GM19463 (cell line): Measurements from ENCODE around the gene CERK.

ENCODE experiments used
- ATAC-seq: cut with Tn5 transposase; IDR thresholded peaks from one replicate; pipeline ENCODE4 v1.9.1; 2021; ENCODE audit warnings: mild to moderate bottlenecking, moderate library complexity; ENCODE audit not compliant: unreplicated experiment

Gene CERK

DNA sequence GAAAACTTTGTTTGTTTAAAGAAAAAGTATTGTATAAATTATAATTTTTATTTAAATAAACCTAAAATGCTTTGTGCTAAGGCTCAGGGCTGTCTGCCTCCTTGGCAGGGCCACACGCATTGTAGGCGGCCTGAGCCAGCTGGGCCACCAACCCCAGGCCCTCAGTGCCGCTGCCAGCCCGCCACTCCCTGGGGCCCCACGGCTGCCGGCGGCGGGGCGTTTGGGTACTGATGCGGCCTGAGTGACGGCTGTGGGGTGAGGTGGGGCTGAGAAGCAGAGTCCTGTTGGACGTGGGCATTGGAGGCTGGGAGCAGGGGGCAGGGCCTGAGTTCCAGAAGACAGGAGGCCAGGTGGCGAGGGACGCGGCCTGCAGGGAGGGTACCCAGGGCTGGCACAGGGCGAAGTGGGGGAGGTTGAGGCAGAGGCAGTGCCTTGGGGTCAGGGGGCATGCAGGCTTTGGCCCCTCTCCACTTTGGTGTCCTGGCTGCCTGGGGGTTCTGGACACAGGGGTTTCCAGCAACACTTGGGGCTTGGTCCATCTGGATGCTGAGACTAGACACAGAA lies 58.3 kb downstream of the CERK start:
- ATAC-seq, result no peak

DNA sequence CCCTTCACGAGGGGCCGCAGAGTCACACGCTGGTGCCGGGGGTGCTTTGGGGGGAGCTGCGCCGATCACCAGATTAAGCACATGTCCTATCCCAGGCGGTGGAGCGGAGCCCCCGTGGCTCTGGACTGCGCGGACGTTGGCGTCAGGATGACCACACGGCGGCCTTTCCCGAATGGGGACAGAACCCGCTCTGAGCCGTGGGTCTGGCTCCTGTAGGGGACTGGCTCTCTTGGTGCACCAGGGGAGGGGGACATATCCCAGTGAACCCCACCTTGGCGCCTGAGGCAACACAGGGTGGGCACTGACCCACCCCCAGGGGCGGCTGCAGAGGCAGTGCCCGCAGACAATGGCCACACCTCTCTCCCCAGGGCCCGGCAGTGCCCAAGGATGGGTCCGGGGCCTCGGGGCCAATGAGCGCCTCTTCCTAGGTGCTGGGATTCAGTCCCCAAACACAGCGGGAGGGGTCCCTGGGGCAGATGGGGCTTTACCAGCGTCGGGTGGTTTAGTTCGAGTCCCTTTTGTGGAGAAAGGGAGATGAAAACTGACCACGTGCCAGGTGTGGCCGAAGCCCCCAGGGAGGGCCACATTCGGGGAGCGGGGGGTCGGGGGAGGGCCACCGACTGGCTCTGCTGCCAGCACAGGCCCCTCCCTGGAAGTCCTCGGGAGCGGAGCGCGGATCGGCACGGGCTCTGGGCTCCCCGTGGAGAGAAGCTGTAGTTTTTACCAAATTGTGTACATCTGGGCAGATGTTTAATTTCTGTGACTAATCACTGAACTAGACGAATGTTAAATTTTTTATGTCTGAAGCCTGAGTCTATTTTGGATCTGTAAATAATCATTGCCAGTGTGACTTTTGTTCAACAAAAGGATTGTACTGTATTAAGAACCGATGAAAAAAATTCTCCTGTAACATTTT lies 59.0 kb downstream of the CERK start:
- no peak for ATAC-seq

DNA sequence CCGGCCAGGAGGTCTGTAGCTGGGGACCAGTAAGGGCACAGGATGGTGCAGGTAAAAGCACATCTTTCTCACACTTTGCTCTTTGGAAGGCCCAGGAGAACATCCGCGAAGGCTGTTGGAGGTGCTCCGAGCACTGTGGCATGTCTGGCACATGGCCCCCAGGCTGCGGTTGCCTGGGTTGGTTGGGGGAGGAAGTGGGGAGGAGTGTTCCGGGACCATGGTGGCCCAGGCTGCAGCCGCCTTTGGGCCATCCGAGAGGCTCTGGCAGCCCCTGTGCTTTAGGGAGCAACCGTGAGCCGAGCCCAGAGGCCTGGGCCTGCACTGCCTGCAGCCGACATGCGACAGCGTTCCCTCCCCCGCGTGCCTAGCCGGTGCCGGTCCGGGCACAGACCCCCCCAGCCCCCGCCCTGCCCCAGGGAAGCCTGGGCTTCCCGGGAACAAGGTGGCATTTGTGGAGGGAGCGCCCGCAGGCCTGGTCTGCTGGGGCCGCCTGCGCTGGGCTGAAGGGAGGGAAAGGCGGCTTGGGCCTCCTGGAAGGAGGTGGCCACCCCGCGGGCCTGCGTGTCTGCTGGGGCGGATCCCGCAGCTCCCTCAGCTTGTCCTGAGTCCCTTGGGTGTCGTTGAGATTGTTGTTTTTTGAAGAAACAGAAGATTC lies 59.9 kb downstream of the CERK start:
- ATAC-seq, result no peak

DNA sequence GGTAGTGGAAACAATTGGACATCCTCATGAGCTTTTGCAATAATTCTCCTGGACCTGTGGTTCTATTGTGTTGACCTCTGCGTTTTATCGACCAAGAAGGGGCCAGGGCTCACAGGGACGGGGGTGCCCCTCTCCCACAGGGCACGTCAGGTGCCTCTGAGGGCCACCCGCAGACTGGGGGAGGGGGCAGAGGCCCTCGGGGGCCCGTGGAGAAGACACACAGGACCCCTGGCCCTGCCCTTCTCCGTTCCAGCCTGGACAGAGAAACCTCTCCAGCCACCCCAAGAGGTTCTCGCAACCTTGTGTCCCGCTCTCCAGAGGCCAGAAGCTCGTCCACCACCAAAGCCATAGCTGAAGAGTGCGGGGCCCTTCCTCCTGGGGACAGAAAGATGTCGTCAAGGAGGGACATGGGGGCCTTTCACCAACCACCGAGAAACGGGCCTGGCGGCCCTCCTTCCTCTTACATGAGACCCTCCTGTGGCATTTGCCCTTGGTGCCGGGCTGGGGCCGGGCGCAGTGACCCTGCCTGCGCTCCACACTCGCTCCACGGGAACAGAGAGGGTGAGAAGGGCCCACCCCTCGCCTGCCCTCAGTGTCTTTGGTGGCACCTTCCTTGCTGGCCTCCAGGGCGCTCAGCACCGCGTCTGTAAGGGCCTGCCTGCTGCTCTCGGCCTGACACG lies 60.6 kb downstream of the CERK start:
- no peak for ATAC-seq

DNA sequence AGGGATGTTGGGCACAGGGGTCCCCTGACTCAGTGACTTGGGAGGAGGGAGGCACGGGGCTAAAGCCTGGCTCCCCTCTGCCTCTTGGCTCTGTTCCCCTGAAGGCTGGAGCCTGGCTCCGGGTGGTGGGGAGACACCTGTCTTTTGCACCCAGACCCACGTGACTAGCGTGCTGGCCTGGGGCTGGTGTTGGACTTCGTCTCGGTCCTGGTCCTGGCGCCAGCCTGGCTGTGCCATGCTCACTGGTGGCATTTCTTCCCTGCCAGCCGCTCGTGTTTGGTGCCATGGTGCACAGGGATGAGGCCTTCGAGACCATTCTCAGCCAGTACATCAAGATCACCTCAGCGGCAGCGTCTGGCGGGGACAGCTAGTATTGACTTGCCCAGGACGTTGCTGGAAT lies 61.2 kb downstream of the CERK start:
- ATAC-seq, result no peak

DNA sequence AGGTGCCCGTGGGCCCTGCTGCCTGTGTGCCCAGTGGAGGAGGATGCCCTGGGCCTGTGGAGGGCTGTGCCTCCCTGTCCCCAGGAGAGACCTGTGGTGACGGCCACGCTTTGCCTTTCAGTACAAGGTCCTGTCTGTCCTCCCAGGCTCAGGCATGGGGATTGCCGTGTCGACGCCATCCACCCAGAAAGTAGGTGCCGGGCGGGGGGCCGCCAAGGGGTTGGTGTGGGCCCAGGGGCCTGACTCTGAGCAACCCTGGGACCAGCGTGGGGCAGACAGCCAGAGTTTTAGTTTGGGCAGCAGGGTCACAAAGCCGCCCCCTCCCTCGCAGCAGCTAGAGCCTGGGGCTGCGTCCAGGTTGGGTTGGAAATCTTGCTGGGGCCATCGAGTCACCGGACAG lies 61.6 kb downstream of the CERK start:
- no peak for ATAC-seq

DNA sequence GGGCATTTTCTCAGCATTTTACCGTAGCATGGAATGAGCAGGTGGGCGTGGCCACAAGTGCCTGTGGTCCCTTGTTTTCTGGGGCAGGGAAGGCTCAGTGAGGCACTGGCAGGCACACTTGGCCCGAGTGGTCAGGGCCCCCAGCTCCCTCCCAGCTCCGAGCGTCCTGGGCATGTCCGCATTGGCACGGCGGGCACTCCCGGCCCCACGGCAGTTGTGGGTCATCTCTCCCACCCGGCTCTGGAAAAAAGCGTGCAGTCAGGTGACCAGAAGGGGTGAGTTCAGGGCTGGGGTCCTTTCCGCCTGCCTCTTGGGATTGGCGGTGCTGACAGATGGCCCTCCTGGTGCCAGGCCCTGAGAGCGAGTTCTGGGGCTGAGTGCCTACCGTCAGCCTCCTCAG lies 62.1 kb downstream of the CERK start:
- ATAC-seq, result no peak

DNA sequence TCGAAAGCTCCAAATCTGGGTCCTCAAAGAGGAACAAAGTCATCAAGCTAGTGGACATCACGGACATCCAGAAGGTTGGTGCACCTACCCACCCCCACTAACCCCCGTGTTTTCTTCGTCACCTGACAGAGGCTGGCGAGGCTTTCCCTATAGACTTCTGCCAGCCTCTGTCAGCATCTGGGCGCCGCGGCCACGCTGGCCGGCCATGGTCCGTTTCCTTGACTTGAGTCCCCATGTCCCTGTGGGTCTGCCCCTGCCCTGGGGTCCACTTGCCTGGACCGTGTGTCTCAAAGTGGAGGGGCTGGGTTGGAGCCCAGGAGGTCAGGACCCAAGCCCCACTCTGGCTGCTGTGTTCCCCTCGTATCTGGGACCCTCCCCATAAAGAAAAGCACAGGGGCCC lies 62.6 kb downstream of the CERK start:
- ATAC-seq, result no peak

DNA sequence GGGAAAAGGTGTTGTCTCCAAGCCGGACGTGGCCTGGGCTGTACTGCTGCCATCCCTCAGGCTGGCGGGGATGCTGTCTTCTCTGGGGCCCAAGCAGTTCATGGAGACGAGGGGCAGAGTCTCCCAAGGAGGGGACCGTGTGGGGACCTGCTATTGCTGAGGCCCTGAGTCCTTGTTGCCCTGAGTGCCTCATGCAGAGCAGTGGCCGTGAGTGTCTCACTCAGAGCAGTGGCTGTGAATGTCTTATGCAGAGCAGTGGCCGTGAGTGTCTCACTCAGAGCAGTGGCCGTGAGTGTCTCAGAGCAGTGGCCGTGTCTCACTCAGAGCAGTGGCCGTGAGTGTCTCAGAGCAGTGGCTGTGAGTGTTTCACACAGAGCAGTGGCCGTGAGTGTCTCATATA lies 63.1 kb downstream of the CERK start:
- no peak for ATAC-seq

DNA sequence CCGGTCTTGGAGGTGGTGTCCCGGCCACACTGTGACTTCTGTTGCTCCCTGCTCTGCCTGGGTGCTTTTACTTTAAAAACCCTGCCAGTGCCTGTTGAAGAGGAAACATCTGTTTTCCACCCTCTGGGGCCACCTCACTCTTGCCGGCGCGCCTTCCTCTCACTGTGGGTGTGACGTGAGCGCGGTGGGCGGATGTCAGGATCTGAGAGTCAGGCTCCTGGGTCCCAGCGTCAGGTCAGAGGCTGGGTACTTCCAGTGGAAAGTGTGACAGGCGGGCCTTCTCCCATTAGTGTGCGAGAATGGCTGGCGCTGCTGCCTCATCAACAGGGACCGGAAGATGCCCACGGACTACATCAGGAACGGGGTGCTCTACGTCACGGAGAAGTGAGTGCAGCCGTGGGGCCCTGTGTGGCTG lies 63.7 kb downstream of the CERK start:
- ATAC-seq, result no peak

DNA sequence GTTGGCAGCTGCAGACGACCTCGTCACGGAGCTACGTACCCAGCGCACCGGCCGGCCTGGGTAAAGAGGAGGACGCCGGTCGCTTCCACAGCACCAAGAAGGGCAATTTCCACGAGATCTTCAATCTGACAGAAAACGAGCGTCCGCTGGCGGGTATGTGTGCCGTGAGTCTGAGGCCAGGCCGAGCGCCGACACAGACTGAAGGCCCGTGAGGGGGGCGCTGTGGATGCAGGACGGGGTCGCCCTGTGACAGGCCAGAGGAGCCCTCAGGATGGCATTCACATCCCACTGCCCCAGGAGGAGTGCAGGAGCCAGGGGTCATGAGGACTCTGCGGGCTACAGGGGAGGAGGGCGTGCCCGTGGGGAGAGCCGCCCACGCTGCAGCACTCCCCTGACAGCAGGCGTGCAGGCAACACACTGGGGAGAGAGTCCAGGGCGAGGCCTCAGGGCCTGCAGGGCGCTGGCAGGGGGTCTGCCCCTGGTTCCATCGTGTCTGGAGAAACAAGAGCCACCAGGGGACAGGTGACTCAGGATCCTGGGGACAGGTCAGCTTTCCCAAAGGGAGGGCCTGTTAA lies 64.3 kb downstream of the CERK start:
- no peak for ATAC-seq

DNA sequence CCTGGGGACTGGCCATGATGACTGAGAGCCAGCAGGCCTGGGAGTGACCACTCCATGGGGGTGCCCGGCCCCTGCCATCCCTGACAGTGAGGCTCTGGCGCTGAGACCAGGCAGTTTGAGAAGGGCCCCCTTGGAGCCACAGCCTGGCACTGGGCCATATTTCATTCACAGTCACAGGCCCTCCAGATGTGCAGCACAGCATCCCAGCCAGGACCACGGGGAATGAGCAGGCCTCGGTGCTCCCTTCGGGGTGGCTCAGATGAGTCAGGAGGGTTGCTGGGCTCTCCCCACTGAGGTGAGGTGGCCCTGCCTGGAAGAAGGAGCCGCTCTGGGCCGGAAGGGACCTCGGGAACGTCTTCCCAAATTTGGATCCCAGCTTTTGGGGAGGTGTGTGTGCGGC lies 64.8 kb downstream of the CERK start:
- no peak for ATAC-seq

DNA sequence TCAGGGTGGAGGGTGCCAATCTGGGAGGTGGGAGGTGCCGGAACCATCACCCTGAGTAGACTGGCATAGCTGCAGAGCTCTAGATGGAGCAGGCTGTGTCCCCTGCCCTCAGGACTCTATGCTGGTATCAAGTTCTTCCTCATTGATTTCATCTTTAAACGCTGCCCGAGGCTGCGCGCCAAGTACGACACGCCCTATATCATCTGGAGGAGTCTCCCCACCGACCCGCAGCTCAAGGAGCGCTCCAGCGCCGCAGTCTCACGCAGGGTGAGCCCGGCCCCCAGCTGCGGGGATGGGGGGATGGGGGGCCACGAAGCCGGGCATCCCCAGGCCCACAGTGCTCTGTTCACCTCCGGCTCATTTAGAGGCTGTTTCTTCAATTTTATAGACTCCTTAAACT lies 65.3 kb downstream of the CERK start:
- ATAC-seq, result no peak

DNA sequence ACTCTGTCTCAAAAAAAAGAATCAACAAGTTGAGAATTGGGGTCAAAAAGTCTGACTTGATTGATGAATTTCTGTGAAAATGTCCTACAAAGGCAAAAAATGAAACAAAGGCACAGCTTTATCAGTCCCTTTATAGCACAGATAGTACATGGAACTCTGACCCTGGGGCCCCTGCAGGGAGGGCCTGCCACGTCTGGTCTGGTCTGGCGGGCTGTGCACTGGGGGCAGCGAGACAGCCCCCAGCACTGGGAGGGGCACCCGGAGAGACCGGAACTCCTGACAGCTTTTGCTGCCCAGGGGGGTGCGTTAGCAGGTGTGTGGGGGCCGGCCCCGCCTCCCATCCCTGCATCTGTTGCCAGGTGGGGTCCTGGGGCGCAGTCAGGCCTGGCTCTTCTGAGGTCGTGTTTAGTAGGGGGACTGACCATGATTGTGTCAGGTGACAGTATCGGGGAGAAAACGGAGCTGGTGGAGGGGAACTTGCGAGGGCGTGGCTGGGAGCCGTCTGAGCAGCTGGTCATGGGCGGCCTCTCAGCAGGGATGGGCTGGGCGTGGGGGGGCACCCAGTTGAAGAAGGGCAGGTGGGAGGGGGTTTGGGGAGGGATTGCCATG lies 66.1 kb downstream of the CERK start:
- ATAC-seq, result no peak

DNA sequence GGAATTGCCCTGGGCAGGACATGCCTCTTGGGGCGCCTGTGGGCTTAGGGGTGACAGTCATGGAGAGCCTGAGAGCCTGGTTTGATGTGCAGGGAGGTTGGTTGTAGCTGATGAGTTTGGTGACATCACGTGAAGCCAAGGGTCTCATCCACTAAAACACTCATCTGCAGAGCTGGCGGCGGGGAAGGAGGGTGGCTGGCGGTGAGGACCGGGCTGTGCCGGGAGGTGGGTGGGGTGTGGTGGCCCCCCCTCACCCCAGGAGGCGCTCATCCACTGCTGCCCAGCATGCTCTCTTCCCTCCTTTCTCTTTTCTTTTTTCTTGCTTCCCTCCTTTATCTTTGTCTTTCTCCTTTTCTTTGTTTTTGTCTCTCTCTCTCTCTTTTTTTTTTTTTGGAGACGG lies 68.9 kb downstream of the CERK start:
- no peak for ATAC-seq

DNA sequence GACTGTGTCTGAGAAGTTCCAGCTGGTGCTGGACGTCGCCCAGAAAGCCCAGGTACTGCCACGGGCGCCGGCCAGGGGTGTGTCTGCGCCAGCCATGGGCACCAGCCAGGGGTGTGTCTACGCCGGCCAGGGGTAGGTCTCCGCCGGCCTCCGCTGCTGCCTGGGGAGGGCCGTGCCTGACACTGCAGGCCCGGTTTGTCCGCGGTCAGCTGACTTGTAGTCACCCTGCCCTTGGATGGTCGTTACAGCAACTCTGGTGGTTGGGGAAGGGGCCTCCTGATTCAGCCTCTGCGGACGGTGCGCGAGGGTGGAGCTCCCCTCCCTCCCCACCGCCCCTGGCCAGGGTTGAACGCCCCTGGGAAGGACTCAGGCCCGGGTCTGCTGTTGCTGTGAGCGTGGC lies 69.9 kb downstream of the CERK start:
- ATAC-seq, result no peak

DNA sequence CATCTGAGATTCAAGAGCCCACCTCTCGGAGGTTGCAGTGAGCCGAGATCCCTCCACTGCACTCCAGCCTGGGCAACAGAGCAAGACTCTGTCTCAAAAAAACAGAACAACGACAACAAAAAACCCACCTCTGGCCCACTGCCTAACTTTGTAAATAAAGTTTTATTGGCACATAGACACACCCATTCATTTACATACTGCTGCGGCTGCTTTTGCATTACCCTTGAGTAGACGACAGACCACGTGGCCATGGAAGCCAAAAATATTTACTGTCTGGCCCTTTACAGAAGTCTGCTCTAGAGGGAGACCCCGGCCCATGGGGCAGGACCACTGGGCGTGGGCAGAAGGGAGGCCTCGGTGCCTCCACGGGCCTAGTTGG lies 70.8 kb downstream of the CERK start:
- no peak for ATAC-seq

DNA sequence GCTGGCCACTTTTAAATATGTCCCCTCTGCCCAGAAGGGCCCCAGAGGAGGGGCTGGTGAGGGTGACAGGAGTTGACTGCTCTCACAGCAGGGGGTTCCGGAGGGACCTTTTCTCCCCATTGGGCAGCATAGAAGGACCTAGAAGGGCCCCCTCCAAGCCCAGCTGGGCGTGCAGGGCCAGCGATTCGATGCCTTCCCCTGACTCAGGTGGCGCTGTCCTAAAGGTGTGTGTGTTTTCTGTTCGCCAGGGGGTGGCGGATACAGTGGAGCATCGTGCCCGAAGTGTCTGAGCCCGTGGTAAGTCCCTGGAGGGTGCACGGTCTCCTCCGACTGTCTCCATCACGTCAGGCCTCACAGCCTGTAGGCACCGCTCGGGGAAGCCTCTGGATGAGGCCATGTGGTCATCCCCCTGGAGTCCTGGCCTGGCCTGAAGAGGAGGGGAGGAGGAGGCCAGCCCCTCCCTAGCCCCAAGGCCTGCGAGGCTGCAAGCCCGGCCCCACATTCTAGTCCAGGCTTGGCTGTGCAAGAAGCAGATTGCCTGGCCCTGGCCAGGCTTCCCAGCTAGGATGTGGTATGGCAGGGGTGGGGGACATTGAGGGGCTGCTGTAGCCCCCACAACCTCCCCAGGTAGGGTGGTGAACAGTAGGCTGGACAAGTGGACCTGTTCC lies 71.3 kb downstream of the CERK start:
- no peak for ATAC-seq

DNA sequence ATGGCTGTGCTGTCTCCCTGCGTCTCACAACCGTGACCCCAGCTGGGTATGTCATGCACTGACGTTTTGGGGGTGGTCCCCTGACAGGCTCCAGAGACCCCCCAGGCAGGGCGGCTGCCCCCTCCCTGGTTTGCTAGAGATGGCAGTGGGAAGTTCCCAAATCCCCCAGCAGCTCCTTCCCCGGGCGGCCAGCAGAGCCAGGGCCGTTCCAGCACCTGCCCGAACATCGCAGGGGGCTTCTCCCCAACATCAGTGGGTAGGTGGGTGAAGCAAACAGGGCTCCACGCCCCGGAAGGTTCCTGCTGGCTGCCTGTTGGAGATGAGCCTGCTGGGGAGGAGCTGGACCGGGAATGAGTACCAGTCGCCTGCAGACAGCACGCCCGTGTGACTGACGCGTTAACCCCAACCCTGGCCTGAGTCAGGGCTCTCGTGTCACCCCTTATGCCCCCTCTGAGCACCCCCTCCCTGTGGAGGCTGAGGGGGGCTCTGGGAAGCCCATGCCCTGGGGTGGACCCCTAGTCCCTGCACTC lies 72.2 kb downstream of the CERK start:
- no peak for ATAC-seq

DNA sequence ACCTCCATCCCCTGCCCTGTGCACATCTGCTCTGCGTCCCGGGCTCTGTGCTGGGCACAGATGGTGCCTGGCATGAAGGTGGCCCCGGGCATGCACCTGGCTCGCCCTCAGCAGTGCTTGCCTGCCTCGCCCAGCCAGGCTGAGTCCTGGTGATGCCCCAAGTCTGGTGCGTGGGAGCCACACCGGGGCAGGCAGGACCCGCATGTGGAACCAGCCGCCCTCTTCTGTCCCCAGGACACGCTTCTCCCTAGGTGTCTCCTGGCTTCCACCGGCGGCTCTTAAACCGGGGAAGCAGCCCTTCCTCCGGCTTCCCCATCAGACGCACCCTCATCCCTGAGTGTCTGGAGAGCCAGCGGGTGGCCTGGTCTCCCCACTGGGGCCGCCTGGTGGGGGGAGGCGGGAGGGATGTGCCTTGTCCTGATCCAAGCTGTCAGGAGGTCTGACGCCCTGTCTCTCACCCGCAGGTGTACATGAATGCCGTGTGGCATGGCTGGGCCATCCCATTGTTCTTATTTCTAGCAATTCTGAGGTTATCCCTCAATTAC lies 72.8 kb downstream of the CERK start:
- no peak for ATAC-seq
